Measurements from ENCODE around the gene BRD4.
"Not testable (repeated sequence)": the region's sequence is repeated elsewhere in the genome, so short reads cannot be mapped to it uniquely, and the experiment has no call there.

Gene BRD4
- 68.6 to 88.0 (median 79.1) reads per million in 4 donors for total RNA-seq

DNA sequence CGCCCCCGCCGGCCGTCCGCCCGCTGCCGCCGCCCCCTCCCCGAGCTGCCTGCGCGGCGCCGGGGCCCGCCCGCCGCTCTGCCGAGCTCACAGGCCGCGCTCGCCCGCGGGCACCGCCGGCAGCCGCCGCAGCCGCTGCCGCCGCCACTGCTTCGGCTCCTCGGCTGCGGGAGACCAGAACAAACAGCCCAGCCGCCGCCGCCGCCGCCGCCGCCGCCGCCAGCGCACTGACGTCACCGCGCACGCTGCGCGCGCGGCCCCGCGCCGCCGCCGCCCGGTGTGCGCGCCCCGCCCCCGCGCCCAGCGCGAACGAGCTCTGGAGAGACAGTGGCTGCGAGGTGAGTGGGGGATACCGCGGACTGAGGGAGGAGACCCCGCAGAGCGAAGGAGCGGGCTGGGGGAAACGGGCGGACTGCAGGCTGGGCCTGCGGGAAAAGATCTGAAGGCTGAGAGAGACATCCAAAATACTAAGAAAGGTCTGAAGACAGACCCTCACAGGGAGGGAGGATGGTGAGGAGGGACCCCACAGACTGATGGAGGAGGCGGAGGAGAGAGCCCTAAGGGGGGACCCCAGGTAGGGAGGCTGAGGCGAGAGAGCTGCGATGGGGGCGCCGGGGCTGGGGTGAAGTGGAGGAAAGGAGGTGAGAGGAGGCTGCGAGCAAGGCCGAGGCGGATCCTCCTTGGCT is at the start of gene BRD4:
BRD4 (minus strand) TSS at position 229 of the 686 bp plus-strand sequence. CDS start 59,440 bp downstream, outside the sequence.
- peak; percentile 55 to 78 (median 64) for DNase-seq

DNA sequence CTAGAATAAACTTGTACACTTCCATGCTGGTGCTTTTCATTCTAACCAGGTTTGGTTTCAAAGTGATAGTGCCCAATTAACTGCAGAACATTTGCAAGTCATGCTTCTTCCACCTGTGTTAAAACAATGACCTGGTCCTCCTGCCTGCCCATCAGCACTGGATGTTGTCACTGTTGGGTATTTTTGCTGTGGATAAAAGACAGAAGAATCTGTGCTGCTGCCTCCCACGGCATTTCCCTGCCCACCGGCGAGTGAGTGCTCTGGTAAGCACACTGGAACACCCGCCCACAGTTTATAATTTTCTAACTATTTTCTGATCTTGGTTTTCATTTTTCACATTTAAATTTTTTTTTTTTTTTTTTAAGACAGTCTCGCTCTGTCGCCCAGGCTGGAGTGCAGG is 49.5 kb upstream of the BRD4 start:
- no peak for DNase-seq

- DNase-seq = no peak
These were observed 49.1 kb upstream of the BRD4 start for GRCh38 chr19:15381429-15381828.

- DNase-seq = peak in 1 of 5 donors; percentile 38
These were observed 47.8 kb upstream of the BRD4 start for GRCh38 chr19:15379999-15380647.

DNA sequence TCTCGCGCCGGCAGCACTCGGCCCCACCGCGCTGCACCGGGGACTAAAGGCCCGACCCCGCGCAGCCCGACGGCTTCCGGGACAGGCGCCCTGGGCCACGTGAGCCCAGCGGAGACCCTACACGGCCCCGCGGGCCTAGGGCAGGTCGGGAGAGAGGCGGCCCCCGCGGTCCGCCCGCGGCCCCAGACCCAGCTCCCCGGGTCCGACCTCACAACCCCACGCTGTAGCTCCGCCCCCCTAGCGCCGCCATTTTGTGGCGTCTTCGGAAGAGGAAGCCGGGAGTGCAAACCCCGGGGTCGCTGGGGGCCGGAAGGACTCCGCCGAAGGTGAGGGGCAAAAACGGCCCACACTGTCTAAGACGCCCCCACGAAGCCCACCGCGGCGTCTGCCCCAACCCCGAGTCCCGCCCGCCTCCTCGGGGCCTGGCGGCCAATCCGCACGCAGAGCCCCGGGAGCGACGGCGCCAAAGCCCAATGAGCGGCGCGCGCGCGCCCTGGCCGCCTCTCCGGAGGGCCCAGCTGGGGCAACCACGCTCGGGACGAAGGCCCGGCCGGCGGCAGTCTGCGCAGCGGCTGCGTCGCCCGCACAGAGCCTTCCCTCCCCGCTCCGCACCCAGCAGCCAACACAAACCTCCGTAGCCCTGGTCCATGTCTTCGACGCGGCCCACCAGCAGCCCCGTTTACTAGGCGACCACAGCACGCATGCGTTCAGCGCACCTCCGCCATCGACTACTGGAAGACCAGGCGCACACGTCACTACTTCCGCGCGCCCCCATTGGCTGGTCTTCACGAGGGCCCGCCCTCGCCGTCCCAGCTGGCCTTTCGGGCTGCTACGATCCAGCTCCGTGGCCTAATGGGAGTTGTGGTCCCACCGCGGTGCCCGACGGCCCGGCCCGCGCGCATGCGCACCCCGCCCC is 47.0 kb upstream of the BRD4 start, which contains the start of gene AKAP8:
AKAP8 (minus strand) TSS at position 705 of the 916 bp plus-strand sequence; CDS start at position 649, 56 bp downstream.
- peak; percentile 96 to 99 (median 96) for DNase-seq

DNA sequence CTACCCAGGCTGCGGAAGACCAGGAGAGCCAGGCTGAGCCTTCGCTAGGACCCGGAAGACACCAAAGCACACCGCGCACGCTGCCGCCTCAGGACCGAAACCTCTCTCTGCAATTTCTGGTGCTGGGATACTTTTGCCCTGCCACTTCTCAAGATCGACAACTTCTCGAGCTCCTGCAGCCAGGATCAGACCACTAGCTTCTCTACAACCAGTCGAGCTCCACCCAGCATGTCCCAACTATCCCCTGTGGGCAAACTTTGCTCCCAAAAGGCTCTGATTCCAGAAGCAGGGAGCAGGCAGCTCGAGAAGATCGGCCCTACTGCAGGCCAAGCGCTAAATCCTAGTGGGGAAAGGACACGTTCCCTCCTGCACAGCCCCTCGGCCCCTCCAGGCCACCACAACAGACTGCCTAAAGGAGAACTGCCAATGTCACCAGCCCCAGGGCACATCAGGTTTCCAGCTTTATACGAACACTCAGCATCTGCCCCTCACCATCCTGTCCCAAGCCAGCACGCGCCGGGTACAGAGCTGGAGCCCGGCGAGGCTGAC is 46.3 kb upstream of the BRD4 start:
- peak in 3 of 5 donors; percentile 36 to 65 (median 39) for DNase-seq

DNA sequence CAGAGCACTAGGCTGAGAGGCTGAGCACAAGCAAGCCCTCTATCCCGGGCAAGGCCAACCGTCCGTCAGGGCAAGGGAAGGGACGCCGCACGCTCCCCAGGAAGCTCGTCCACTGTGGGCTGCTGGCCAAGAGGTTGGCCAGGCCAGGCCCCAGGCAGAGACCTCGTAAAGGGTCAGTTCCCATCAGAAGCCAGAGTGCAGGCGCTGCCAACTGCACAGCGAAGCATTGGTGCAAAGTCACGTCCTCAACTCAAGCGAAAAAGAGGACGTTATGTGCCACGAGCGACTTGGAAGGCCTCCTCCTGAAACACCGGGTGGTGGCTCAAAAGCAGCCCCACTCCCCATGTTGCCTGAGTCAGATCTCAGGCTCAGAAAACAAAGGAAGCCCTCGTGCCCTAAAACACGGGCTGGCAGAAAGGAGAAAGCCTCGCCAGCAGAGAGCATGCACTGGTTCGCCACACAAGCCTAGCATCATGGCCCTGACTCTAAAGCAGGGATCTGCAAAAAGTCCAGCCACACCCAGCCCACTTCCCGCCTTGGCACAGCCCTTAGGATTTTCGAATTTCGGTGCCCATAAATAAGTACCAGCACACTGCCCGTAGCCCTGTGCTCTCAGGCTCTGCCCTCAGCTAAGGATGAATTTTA is 42.6 kb upstream of the BRD4 start:
- DNase-seq = no peak

DNA sequence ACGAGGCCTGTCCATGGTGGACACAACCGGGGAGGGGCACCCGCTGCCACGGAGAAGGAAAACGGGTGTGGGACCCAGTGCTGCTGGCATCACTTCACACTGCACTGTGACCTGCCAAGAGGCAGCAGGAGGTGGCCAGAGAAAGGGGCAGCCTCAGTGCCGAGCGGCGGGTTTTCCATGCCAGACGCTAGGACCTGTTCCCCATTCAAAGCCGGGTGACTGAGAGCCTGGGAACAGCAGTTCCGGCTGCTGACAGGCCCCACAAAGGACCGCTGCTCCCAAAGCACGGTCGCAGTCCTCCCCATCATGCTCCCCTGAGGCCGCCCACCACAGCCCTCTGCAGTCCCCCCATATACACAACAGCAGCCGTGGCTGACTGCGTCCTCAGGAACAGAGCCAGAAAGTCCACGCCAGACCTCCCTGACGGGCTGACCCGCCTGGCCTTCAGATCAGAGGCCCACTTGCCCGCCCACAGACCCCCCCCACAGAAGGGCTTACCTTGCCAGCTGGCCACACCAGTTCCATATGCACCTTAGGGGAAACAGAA is 41.8 kb upstream of the BRD4 start:
- no peak for DNase-seq

GRCh38 chr19:15373644-15374043 is 41.3 kb upstream of the BRD4 start:
- no peak for DNase-seq

- no peak for DNase-seq
These were observed 40.6 kb upstream of the BRD4 start for GRCh38 chr19:15372891-15373301.

DNA sequence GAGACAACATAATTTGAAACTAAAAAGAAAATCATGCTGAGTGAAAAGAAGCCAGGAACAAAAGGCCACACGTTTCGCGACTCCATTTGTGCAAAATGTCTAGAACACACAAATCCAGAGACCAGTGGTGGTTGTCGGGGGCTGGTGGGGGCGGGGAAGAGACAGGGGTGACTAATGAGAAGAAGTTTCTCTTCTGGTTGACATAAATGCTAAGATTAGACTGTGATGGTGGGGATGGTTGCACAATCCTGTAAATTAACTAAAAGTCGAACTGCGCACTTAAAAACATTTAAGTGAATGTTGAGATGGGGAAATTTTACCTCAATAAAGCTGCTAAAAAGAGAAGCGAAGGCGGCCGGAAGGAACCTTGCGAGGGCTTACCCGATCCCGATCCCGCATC is 40.1 kb upstream of the BRD4 start:
- DNase-seq = no peak

DNA sequence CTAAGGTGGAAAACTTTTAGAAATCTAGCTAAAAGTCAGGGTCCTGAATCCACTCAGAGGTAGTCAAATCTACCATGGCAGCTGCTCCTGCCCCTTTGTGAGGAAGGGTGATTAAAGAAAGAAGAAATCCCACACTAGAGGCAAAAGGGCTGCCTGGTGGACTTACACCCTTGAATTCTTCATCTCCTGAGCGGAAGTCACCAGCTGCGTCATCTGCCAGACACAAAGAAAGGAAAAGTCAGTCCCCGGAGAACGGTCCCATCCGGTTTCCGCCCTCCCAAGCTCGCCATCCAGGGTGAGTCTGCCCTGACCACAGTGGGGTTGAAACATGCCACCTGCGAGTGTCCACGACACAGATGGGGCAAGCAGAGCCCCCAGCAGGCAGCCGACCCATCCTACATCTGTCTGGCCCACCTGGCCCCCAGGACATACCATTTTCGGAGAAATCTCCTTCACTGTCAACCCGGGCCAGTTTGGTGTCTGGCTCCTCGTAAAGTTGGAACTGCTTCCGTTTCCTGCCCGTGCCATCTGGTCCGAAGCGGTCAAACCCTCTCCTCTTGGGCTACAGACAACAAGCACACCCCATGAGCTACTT is 39.5 kb upstream of the BRD4 start:
- DNase-seq = no peak

DNA sequence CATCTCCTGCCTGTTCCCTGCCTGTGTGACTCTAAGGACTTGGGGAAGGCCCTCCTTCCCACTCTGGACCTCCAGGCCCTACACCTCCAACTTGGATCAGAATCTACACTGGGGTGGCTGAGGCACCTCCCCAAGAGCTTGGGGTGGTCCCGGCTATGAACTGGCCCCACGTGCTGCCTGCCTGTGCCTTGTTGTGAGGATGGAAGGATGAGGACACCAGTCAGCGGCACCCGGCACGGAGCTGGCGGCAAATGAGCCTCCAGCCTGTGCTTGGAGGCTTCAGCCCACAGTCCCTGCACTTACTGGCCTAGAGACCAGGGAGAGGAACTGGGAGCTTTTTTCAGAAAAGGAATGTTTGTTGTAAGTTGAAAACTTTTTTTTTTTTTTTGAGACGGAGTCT is 38.8 kb upstream of the BRD4 start:
- no peak for DNase-seq

DNA sequence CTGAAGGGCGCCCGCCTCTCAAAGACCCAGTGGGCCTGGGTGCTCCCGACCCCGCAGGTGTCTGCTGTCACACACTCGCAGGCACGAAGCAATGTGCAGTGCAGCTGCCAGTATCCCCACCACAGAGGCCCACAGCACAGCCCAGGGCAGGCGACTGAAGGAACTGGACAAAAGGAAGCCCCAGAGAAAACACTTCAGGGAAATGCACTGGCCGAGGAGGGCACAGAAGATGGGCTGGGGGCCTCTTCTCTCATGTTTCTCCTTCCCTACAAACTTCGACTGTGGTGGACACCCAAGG is 37.2 kb upstream of the BRD4 start:
- DNase-seq = no peak

DNA sequence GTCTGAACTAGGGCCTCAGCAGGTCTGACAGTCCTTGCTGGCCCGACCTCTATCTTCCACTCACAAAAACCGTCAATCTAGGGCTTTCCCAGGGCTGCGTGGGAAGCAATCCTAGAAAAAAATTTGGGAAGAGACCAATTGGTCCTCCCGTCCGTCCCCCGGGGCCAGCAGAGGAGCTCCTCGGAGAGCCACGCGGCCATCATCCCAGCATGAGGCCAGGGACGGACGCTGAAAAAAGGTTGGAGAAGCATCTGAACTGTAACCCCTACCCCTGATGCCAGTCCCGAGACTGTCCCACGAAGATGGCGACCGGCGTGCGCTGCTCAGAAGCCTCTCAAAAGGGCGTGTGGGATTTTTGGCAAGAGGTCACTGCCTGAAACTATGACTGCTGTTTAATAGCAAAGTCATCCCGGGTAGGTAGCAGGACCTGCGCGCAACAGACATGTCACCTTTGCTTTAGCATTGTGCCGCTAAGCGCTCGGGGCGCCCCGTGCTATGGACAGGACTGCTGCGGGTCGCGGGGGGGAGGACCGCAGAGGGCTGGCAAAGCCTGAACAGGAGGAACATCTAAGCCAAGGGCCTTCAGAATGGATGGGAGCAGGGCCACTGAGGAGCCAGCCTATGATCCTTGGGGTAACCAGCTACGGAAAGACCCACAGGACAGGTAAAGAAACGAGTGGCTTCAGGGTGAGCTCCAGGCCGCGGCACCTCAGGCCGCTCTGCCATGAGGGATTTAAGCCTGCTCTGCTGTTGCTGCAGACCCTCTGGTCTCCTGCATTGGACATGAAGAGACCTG is 36.7 kb upstream of the BRD4 start:
- no peak for DNase-seq

DNA sequence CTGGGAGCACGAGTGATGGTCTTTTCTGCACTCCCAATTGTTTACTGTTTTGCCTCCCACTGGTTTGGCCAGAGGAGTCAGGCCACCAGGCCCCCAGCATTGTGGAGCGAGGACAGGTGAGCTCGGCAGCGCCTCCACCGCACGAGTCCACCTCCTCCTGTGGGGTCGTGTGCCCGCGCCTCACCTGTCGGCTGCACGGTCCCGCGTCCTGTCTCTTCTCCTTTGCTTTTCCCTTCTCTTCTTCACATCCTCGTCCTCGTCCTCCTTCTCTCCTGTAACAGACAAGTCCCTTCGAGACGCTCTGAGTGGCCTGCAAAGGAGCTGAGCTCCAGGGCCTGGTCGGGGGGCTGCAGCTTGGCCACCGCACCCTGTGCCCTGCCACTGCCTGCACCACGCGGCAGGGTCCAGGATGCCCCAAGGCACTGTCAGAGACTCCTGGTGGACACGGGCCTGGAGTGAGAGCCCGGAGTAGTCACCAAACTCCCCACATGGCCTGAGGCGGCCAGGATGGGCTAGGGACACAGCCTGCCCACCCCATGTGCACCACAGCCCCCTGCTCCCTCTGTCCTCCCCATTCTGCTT is 35.8 kb upstream of the BRD4 start:
- DNase-seq = no peak

DNA sequence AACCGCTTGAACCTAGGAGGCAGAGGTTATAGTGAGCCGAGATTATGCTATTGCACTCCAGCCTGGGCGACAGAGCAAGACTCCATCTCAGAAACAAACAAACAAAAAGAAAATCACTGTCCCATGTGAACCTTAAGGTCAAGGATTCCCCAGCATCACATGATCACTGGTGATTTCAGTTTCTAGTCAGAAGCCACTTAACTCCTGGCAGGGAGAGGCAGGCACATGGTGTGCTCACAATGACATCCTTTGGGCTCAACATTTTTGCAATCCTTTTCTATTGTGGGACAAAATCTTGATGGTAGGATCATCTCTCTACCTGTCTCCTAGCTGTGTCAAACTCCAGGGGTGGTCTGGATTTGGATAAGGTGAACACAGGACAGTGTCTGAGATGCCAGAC is 35.1 kb upstream of the BRD4 start:
- DNase-seq = no peak

DNA sequence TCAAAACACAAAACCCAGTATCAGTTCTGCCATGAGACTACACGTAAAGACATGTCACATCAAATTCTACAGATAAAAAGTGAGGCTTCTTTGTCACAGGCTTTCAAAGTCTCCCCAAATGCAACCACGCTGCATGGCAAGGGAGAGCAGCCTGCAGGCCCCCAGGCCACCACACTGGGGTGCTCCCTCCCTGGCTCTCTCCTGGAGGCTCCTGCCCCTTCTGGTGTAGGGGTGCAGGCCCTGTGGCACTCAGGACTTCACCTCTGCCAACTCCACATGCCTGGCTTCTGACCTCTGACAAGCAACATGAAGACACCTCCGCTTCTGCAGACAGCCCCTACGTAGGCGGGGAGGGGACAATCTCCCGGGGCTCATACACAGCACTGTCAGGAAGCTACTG is 32.9 kb upstream of the BRD4 start:
- DNase-seq = no peak

GRCh38 chr19:15363791-15364190 is 31.5 kb upstream of the BRD4 start:
- not testable (repeated sequence) for DNase-seq

DNA sequence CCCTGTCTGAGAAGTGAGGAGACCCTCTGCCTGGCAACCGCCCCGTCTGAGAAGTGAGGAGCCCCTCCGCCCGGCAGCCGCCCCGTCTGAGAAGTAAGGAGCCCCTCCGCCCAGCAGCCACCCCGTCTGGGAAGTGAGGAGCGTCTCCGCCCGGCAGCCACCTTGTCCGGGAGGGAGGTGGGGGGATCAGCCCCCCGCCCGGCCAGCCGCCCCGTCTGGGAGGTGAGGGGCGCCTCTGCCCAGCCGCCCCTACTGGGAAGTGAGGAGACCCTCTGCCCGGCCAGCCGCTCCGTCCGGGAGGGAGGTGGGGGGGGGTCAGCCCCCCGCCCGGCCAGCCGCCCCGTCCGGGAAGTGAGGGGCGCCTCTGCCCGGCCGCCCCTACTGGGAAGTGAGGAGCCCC is 30.7 kb upstream of the BRD4 start:
- not testable (repeated sequence) for DNase-seq

GRCh38 chr19:15360015-15360414 is 27.7 kb upstream of the BRD4 start:
- DNase-seq = peak in 1 of 5 donors; percentile 32
